T-cell (primary cell): ENCODE measurements around the gene FANCE. TPM values are rescaled to one million over a fixed set of nuclear protein-coding genes. Genes with fewer than 3 reads are reported as not detected.
A peak's percentile ranks its signal among the peaks of the same experiment; 100 is the strongest.
"Not testable (repeated sequence)": the region's sequence is repeated elsewhere in the genome, so short reads cannot be mapped to it uniquely, and the experiment has no call there.

ENCODE experiments used
- ATAC-seq, 4 experiments: fragments of 200-7000 bp in 3 of 4; fragments of 150-1000 bp in 1 of 4; cut with Tn5 transposase; replicated peaks in 1 of 4; 1 replicate in 3 of 4; 2 replicates in 1 of 4; pipeline ENCODE4 v1.10.0; 2021; ENCODE audit warnings: moderate library complexity in 3 of 4, mild to moderate bottlenecking in 2 of 4, moderate number of reproducible peaks in 1 of 4
- CTCF ChIA-PET, 2 donors: fragments of 300-600 bp; sonication (Branson Sonifier 250); formaldehyde crosslinking; loops; one replicate each; lab custom pipeline; 2022; ENCODE audit warnings: antibody characterized with exemption in 2 of 2; lab: Charles Lee
- POLR2A ChIA-PET, 2 donors: fragments of 300-600 bp; sonication (Branson Sonifier 250); formaldehyde crosslinking; loops; one replicate each; lab custom pipeline; 2022; ENCODE audit warnings: antibody characterized with exemption in 2 of 2; lab: Charles Lee
- DNase-seq, 35 experiments: peaks; one replicate each; pipeline versions ENCODE4 v3.0.0 to v3.0.0-alpha.2; 2013 to 2023
- H3K27ac ChIP-seq: one replicate; pipeline ENCODE4 v1.5.1; 2013; ENCODE audit warnings: low read length
- H3K27me3 ChIP-seq, 2 experiments: replicated peaks in 1 of 2; 1 replicate in 1 of 2; 2 replicates in 1 of 2; pipeline versions ENCODE4 v1.6.1 to v1.7.0; 2013; ENCODE audit warnings: low read length in 1 of 2, mixed read lengths in 1 of 2; ENCODE audit not compliant: control insufficient read depth in 2 of 2, insufficient read depth in 2 of 2; ENCODE audit errors: extremely low read depth in 1 of 2
- H3K36me3 ChIP-seq, 2 donors: 1 replicate in 1 of 2; 2 replicates in 1 of 2; pipeline versions ENCODE4 v1.6.1 to v1.7.0; 2013; ENCODE audit warnings: low read length in 1 of 2; ENCODE audit not compliant: control insufficient read depth in 2 of 2, insufficient read depth in 1 of 2; ENCODE audit errors: extremely low read depth in 1 of 2
- H3K4me1 ChIP-seq, 2 experiments: 1 replicate in 1 of 2; 2 replicates in 1 of 2; pipeline versions ENCODE4 v1.6.1 to v1.7.0; 2013; ENCODE audit warnings: low read length in 2 of 2, mixed read lengths in 1 of 2; ENCODE audit not compliant: insufficient read depth in 2 of 2, control insufficient read depth in 1 of 2; ENCODE audit errors: extremely low read depth in 1 of 2
- H3K4me3 ChIP-seq, 2 donors: 1 replicate in 1 of 2; 2 replicates in 1 of 2; pipeline versions ENCODE4 v1.5.1 to v1.7.0; 2013; ENCODE audit warnings: mild to moderate bottlenecking in 2 of 2, low read length in 1 of 2, moderate library complexity in 1 of 2; ENCODE audit not compliant: control insufficient read depth in 1 of 2; ENCODE audit errors: extremely low read depth in 1 of 2
- H3K9me3 ChIP-seq: 2 replicates; pipeline ENCODE4 v1.7.0; 2013
- H3K27ac Mint-ChIP-seq, 2 donors: one replicate each; pipeline ENCODE4 v1.8.0; 2020 to 2021; ENCODE audit warnings: mild to moderate bottlenecking in 2 of 2, mixed read lengths in 2 of 2
- H3K27me3 Mint-ChIP-seq, 2 donors: one replicate each; pipeline ENCODE4 v1.8.0; 2021 to 2022; ENCODE audit warnings: mixed read lengths in 2 of 2
- H3K36me3 Mint-ChIP-seq: one replicate; pipeline ENCODE4 v1.8.0; 2021; ENCODE audit warnings: mixed read lengths
- H3K4me1 Mint-ChIP-seq, 3 donors: one replicate each; pipeline ENCODE4 v1.8.0; 2020 to 2022; ENCODE audit warnings: mixed read lengths in 3 of 3, mild to moderate bottlenecking in 1 of 3
- H3K4me3 Mint-ChIP-seq, 3 donors: one replicate each; pipeline ENCODE4 v1.8.0; 2020 to 2022; ENCODE audit warnings: mild to moderate bottlenecking in 3 of 3, mixed read lengths in 3 of 3, moderate library complexity in 3 of 3
- H3K9me3 Mint-ChIP-seq, 3 donors: one replicate each; pipeline ENCODE4 v1.8.0; 2020 to 2022; ENCODE audit warnings: mixed read lengths in 3 of 3
- WGBS: methylation state at CpG from one replicate; pipeline ENCODE4 v1.1.5; 2013; ENCODE audit warnings: missing lambda C conversion rate; ENCODE audit not compliant: insufficient coverage; 5-methylcytosine and 5-hydroxymethylcytosine counted together
- total RNA-seq, 35 experiments: library from RNA in 6 of 35; stranded (reverse) in 6 of 35; fragments of 120-200 nt in 1 of 35; gene quantifications; one replicate each; pipeline versions ENCODE4 v1.2.1 to v1.2.4 and lab custom pipeline; 2013 to 2026

FANCE gene
- total RNA-seq, 5 donors from 2014 or later (not counting 1 experiment from before 2014, with no cell fraction given): 5.6 to 12.8 (median 11.7) TPM

GRCh38 chr6:35428421-35429149, 23.6 kb upstream of the FANCE start:
- CTCF ChIA-PET: interaction anchor here in 1 of 2 donors (0.6 kb wide), 1 partner anchor 223 kb away, joined by 5 read pairs; no protein-coding TSS in a partner anchor
- H3K27ac ChIP-seq: no peak overlapping the region
- Mint-ChIP-seq H3K27me3 (no peaks in the 10 kb centered on the region), H3K4me1 (no peaks in the 10 kb centered on the region), H3K4me3 (no peak overlapping the region), H3K9me3 (peaks cover 0 to 15% (median 8%) of the 10 kb centered on the region in 3 donors), H3K27ac (no peak overlapping the region), H3K36me3 (peaks cover 42% of the 10 kb centered on the region)
- H3K9me3 ChIP-seq: no peaks in the 10 kb centered on the region
- H3K27me3 ChIP-seq: no peaks in the 10 kb centered on the region
- WGBS: 96% methylated on average over 4 of the region's 10 CpGs
- no peak for ATAC-seq
- peaks cover 7 to 38% of the 10 kb centered on the region in 2 donors for H3K36me3 ChIP-seq
- no peaks in the 10 kb centered on the region for H3K4me1 ChIP-seq
- POLR2A ChIA-PET: no interaction called here
- H3K4me3 ChIP-seq: peak overlapping the region in 1 of 2 donors; percentile 10
- DNase-seq: no peak

GRCh38 chr6:35429463-35429862, 22.7 kb upstream of the FANCE start:
- H3K36me3 ChIP-seq: peaks cover 7 to 29% of the 10 kb centered on the region in 2 donors
- H3K4me3 Mint-ChIP-seq: no peak overlapping the region
- H3K4me1 ChIP-seq: no peaks in the 10 kb centered on the region
- ATAC-seq: no peak
- H3K9me3 ChIP-seq: no peaks in the 10 kb centered on the region
- DNase-seq: no peak
- H3K36me3 Mint-ChIP-seq: peaks cover 37% of the 10 kb centered on the region
- H3K9me3 Mint-ChIP-seq: peaks cover 0 to 15% (median 8%) of the 10 kb centered on the region in 3 donors
- no peaks in the 10 kb centered on the region for H3K4me1 Mint-ChIP-seq
- no peak overlapping the region for H3K27ac ChIP-seq
- H3K27ac Mint-ChIP-seq: no peak overlapping the region
- WGBS: 92% methylated on average over 2 of the region's 2 CpGs
- no peaks in the 10 kb centered on the region for H3K27me3 ChIP-seq
- H3K27me3 Mint-ChIP-seq: no peaks in the 10 kb centered on the region
- POLR2A ChIA-PET: no interaction called here
- CTCF ChIA-PET: interaction anchor here in 1 of 2 donors (0.6 kb wide), 1 partner anchor 1110 kb away, joined by 8 read pairs; no protein-coding TSS in a partner anchor
- no peak overlapping the region for H3K4me3 ChIP-seq

- CTCF ChIA-PET: interaction anchor here in 1 of 2 donors (0.6 kb wide), 1 partner anchor 107 kb away, joined by 3 read pairs; no protein-coding TSS in a partner anchor
- no peaks in the 10 kb centered on the region for H3K9me3 ChIP-seq
- no peak overlapping the region for H3K27ac ChIP-seq
- no peak overlapping the region for H3K4me3 ChIP-seq
- H3K4me1 Mint-ChIP-seq: no peaks in the 10 kb centered on the region
- no peak overlapping the region for H3K27ac Mint-ChIP-seq
- H3K4me1 ChIP-seq: no peaks in the 10 kb centered on the region
- ATAC-seq: no peak
- H3K36me3 Mint-ChIP-seq: peaks cover 10% of the 10 kb centered on the region
- H3K36me3 ChIP-seq: peaks cover 0 to 3% of the 10 kb centered on the region in 2 donors
- POLR2A ChIA-PET: no interaction called here
- WGBS: 94% methylated on average over 3 of the region's 4 CpGs
- H3K27me3 ChIP-seq: no peaks in the 10 kb centered on the region
- DNase-seq: no peak
- H3K9me3 Mint-ChIP-seq: peaks cover 0 to 15% (median 8%) of the 10 kb centered on the region in 3 donors
- no peak overlapping the region for H3K4me3 Mint-ChIP-seq
- no peaks in the 10 kb centered on the region for H3K27me3 Mint-ChIP-seq
Observed at GRCh38 chr6:35432291-35432690, 19.8 kb upstream of the FANCE start.

GRCh38 chr6:35432702-35433101, 19.4 kb upstream of the FANCE start:
- CTCF ChIA-PET: interaction anchor here in 1 of 2 donors (0.6 kb wide), 1 partner anchor 107 kb away, joined by 3 read pairs; no protein-coding TSS in a partner anchor
- H3K27me3 ChIP-seq, ATAC-seq, H3K27me3 Mint-ChIP-seq, DNase-seq, H3K4me1 Mint-ChIP-seq, H3K27ac Mint-ChIP-seq, H3K4me3 Mint-ChIP-seq, H3K4me3 ChIP-seq, H3K36me3 Mint-ChIP-seq, H3K36me3 ChIP-seq, H3K4me1 ChIP-seq, H3K27ac ChIP-seq, H3K9me3 ChIP-seq: not testable (repeated sequence)
- POLR2A ChIA-PET: interaction anchor here in 1 of 2 donors (0.6 kb wide), 1 partner anchor 308 kb away, joined by 4 read pairs; no protein-coding TSS in a partner anchor
- WGBS: no CpG with 5 or more reads among the region's 3 CpGs
- peaks cover 0 to 15% (median 8%) of the 10 kb centered on the region in 3 donors for H3K9me3 Mint-ChIP-seq

- H3K9me3 ChIP-seq: no peaks in the 10 kb centered on the region
- Mint-ChIP-seq H3K4me1 (no peaks in the 10 kb centered on the region), H3K9me3 (peaks cover 0 to 1% (median 0%) of the 10 kb centered on the region in 3 donors), H3K27ac (no peak overlapping the region), H3K4me3 (no peak overlapping the region), H3K27me3 (no peaks in the 10 kb centered on the region), H3K36me3 (no peaks in the 10 kb centered on the region)
- no peaks in the 10 kb centered on the region for H3K36me3 ChIP-seq
- ChIA-PET POLR2A (no interaction called here), CTCF (interaction anchor here in 1 of 2 donors (0.6 kb wide), 1 partner anchor 13 kb away, joined by 3 read pairs; no protein-coding TSS in a partner anchor)
- H3K4me3 ChIP-seq: no peak overlapping the region
- H3K4me1 ChIP-seq: no peaks in the 10 kb centered on the region
- no peak overlapping the region for H3K27ac ChIP-seq
- WGBS: 88% methylated on average over 10 of the region's 16 CpGs
- ATAC-seq (no peak), DNase-seq (no peak)
- H3K27me3 ChIP-seq: no peaks in the 10 kb centered on the region
Observed at GRCh38 chr6:35435074-35435837, 16.9 kb upstream of the FANCE start.

GRCh38 chr6:35436071-35436857, 15.9 kb upstream of the FANCE start:
- Mint-ChIP-seq H3K4me3 (no peak overlapping the region), H3K27me3 (no peaks in the 10 kb centered on the region), H3K9me3 (no peaks in the 10 kb centered on the region), H3K36me3 (no peaks in the 10 kb centered on the region), H3K4me1 (no peaks in the 10 kb centered on the region), H3K27ac (no peak overlapping the region)
- Histone ChIP-seq H3K4me1 (no peaks in the 10 kb centered on the region), H3K27ac (no peak overlapping the region), H3K36me3 (no peaks in the 10 kb centered on the region), H3K4me3 (no peak overlapping the region), H3K27me3 (no peaks in the 10 kb centered on the region), H3K9me3 (no peaks in the 10 kb centered on the region)
- ChIA-PET POLR2A (interaction anchor here in 1 of 2 donors (0.6 kb wide), 1 partner anchor 19 kb away, joined by 3 read pairs; no protein-coding TSS in a partner anchor), CTCF (no interaction called here)
- ATAC-seq (no peak), DNase-seq (no peak)
- WGBS: 77% methylated on average over 3 of the region's 8 CpGs
